Measurements from ENCODE around the gene ITPR1.

- TF ChIP-seq ZNF274 (IDR thresholded peaks at IDR 0.05; ENCODE audit: low read depth, low read length), result no peak
- no peak for TF ChIP-seq YY1 (IDR thresholded peaks at IDR 0.05; ENCODE audit: insufficient read depth, insufficient read length)
- no peak for TF ChIP-seq SUZ12 (IDR thresholded peaks at IDR 0.05; ENCODE audit: extremely low read depth, insufficient read depth, insufficient read length)
These were observed 71.1 kb downstream of the ITPR1 start for GRCh38 chr3:4564270-4564669.
